ENCODE data around the gene AQP9.
A peak's percentile ranks its signal among the peaks of the same experiment; 100 is the strongest.

AQP9 gene

DNA sequence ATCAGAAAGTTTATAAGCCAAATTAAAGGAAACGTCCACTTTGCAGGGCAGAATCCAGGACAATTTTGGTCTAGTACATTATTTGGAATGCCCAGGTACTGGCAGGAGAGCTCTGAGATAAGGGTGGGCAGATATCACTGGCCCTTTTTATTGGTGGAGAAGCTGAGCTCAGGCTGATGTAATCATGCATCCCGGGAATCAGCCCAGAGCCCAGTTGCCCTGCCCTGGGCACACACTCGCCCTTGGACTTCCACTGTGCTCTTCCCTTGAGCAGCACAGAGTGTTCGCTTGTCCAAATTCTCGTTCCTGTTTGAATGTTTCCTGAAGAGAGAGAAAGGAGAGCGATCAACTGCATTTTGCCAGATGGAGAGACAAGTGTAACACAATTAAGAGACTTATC is 3.7 kb downstream of the AQP9 start:
- DNase-seq, result no peak

DNA sequence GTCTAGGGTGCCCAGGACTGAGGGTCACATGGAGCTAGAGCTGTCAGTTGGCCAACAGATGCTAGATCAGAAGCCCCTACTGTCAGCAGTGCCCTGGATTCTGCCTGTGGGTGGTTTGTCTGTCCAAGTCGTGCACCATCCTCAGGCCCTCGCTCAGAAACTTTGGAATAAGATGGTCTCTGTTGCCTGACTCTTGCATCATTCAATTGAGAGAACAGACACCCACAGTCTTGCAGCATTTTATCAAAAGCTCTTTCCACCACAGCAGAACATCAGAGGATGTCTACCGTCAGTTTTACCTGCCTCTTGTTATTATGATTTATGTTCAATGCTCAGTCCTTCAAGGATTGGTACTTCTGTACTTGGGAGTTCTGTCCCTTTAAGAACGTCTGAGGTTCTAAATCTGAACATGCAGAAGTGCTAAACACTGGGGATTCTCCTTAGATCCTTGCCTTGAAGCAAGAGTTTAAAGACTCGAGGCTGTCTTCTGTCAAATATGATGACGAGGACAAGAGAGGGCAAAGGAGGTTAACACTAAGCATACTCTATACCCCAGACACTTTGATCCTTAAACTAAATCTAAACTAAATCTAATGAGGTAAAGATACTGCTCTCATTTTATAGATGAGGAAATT is 4.8 kb downstream of the AQP9 start:
- no peak for DNase-seq

DNA sequence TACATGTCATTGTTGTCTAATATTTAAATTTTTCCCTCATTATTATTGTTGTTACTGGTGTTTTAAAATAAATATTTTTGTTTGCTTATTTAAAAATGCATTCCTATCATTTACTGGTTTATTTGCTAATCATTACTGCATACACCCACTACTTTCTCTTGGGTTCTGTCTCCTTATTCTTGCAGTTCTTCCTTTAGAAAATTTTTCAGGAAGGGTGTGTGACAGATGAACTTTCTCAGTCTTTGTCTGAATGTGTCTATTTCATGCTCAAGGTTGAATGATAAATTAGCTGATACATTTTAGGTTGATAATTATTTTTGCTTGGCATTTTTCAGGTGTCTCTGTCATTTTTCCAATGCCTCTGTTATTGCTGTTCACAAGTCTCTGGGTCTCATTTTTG is 7.4 kb downstream of the AQP9 start:
- DNase-seq, result no peak

DNA sequence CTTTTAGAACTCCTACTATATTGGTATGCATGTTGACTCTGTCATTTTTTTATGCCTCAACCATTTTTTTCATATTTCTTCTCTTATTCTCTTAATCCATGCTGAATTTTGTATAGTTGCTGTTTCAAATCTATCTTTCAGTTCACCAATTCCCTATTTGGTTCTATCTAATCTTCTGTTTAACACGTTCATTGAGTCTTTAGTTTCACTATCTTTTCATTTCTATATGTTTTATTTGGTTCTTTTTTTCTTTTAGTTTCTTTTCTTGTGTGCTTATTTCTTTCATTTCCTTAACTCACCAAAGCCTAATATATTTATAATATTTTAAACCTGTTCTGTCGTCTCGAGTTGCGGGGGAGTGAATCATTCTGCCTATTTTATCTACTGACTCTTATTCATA is 8.0 kb downstream of the AQP9 start:
- no peak for DNase-seq

DNA sequence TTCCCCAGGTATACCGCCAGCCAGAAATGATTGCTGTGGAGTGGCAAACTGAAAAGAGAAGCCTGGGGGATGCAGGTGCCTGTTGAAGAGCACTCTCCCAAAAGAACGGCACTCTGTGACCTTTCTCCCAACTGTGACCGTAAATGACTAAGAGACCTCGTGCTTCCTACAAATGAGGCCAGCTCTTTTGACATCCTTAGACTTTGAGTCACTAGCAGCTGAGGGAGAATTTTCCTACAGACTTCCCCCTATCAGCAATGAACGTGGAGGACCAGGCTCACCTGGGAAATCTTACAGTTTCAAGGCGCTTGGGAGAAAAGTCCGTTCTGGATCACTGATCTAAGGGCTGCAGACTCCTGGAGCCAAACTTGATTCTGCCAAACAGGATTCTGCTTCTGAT is 8.6 kb downstream of the AQP9 start:
- peak; percentile 27 for DNase-seq

DNA sequence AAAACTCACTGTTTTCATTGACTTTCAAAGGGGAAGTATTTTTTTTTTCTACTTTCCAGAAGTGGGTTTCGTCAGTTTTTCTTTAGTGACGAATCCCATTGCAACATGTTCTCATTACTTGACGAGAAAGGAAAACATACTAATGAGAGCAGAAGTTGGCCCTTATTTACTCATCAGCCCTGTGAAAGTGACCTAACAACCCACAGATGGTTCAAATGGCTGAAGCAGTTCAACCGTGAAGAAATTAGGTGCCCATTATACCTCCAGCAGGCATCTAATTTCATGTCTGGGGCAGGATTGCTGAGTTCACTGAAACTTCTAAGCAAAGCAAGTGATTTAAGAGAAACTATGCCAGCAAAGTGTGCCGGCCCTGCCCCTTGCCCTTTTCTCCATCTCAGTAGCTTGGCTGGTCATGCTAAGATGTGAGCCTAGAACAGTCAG is 9.0 kb downstream of the AQP9 start:
- no peak for DNase-seq

DNA sequence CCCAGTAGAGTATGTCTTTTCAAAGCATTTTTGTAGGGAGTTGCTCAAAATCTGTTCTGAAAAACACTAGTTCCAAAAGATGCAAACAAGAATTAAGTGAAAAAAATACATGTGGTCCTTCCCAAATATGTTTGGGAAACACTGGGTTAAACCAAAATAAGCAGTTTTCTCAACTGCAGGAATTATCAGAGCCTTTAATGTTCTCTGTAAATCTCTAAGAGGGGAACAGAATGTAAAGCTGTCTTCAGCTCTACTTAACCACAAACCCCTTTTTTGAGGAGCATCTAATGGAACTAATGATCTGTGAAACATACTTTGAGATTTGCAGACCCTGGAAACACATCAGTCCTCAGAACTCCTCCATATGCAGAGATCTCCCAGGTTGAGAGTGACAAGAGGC is 9.9 kb downstream of the AQP9 start:
- DNase-seq, result no peak

DNA sequence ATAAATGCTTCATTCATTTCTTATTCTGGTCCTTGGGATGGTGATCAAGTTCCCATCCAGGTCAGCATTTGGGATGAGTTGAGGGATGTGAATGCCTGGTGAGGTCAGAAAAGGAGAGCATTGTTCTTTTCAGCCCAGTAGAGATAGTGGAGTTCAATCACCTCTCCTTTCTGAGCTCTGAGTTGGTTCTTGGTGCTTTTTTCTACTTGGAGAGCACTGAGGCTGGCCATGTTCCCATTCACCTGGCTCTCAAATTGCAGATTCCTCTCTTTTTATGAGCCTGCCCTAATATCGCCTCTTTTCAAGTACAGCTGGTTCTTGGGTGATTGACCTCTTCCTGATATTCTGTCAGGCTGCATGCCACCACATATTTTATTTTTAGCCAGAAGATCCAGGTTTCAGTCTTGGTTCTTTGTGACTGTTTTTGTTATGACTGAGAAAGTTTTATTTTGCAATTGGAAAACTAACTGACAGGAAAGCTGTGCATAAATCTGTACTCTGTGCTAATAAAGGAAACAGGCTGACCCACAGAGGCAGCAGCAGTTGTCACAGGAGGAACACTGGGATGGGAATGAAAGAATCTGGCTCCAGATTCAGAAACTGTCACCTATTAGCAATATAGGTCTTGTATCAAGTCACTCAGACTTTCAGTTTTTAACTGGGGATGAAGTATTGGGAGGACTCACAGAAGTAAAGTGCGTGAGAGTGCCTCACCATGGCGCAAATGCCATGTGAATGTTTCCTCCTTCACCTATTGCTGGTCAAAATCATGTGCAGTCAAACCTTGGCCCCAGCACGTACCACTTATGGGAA is 10.7 kb downstream of the AQP9 start:
- no peak for DNase-seq

DNA sequence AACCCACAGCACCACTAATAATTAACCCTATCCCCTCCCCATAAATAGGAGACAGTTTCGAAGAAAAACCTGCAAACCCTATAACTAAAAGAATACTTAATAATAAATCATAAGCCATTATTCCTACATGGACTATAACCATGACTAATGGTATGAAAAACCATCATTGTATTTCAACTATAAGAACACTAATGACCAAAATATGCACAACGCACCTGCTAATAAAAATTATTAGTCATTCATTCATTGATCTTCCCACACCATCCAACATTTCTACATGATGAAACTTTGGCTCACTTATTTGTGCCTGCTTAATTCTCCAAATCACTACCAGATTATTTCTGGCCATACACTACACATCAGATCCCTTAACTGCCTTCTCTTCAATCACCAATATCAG is 16.6 kb downstream of the AQP9 start:
- DNase-seq, result no peak

DNA sequence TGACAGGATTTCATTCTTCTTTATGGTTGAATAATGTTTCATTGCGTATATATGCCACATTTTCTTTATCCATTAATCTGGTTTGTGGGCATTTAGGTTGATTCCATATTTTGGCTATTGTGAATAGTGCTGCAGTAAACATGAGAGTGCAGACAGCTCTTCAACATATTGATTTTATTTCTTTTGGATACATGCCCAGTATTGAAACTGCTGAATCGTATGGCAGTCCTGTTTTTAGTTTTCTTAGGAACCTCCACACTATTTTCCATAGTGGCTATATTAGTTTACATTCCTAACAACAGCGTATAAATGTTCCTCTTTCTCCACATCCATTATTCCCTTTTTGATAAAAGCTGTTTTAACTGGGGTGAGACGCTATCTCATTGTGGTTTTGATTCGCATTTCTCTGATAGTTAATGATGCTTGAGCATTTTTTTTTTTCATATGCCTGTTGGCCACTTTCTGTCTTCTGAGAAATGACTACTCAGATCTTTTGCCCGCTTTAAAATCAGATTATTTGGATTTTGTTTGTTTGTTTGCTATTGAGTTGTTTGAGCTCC is 21.7 kb downstream of the AQP9 start:
- DNase-seq, result peak; percentile 77

DNA sequence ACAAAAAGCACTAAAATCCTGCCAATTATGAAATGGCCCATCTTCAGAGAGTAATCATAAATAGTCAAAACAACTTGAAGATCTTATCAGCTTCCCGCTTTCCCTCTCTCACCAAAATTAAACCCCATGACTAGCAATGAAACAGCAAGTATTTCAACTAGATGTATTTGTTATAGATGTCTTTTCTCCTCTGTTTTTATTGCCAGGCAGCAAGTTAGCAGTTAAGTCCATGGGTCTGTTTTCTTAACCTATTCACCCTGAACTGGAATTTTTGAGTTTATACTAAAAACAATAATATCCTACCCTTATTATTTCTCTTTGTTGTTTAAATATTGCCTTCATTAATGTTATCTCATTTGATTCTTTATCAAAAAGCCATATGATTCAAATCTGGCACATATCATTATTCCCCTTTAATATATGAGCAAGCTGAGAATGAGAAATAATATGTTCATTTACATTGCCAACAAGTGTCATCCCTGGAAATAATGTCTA is 23.3 kb downstream of the AQP9 start:
- no peak for DNase-seq

DNA sequence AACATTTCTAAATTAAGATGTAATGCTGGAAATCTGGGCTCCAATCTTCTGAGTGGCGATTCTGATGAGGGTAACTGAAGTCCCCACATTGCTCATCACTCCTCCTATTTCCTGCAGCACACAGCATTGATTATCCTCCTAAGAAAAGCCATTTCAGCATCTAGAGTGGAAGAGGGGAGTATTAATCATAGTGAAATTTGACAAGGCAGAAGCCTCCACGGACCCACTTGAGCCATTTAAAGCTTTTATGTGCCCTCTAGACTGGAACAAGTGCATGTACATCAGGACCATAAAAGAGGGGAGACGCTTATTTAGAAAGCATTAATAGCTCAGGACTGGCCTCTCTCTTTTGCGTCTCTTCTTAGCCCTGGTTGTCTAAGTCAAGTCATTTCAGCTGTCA is 25.8 kb downstream of the AQP9 start:
- DNase-seq, result peak; percentile 72

DNA sequence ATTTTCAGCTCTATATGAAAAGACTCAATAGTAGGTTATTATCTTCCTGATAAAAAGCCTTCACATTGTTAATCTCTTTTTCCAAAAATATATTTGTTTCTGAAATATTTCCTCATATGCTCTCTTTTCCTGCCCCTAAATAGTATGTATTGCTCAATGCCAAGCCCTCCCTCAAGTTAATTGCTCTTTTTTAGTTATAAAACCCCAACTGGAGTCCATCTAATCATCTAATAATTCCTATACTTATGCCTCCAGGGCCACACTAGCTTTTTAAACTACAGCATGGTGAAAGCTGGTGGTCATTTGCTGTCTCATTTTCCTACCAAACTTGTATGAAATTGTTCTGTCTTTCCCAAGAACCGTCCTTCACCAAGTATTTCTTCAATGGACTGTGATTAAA is 26.7 kb downstream of the AQP9 start:
- no peak for DNase-seq

DNA sequence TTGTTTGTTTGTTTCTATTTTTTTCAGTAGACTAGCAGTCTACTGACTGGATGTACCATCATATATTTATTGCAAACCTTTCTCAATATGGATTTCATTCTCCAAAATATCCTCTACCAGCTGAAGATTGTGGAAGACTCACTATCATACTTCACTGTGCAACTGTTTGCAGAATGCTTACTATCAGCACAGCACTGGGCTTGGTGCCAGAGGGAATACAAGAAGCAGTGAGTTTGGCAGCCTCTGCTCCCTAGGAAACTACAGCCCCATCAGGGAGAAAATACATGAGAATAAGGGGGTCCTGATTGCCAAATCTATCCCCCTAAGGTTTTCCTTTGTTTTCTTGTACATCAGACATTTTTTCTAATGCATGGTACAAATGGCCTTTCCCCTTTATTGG is 27.5 kb downstream of the AQP9 start:
- peak; percentile 41 for DNase-seq

DNA sequence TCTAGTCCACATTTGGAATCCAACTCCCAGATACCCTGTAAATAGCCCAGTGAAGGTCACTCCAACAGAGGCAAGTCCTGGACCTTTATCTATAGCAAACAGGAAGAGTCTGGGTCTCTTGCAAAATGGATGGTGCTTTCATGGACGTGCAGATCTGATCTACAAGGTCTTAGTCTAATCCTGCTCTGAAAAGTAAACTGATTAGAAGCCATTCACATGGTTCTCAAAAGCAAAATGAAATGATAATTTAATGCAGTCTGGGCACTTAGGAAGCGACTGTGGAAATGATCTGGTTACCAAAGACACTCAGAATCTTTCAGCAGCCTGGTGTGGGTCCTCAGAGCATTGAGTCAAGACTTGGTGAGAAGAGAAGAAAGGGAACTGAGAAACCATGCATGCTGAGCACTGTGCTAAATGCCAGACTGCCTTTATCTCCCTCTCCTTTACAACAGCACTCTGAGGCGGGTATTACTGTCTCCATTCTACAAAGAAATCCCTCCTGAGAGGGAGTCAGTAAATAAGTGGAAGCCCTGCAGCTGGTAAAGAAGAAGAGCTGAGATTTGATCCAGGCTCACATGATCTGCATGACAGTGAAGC is 29.0 kb downstream of the AQP9 start:
- no peak for DNase-seq

DNA sequence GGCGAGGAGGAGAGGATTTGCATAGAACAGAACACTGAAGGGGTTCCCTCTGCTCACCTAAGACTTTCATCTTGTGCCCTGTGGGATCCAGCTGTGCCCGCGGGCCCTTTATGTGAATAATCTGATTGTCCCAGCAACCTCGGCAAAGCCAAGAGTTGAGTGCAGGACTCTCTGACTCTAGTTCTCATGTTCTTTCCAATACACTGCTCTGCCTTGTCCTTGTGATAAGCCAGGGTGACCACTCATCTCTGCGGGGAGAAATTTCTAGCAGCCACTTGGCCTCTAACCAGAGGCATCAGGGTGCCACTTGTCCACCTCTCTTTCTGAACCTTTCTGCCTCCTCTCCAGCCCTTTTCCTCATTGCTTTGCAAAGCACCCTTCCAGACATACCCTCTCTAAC is 31.8 kb downstream of the AQP9 start:
- DNase-seq, result no peak

DNA sequence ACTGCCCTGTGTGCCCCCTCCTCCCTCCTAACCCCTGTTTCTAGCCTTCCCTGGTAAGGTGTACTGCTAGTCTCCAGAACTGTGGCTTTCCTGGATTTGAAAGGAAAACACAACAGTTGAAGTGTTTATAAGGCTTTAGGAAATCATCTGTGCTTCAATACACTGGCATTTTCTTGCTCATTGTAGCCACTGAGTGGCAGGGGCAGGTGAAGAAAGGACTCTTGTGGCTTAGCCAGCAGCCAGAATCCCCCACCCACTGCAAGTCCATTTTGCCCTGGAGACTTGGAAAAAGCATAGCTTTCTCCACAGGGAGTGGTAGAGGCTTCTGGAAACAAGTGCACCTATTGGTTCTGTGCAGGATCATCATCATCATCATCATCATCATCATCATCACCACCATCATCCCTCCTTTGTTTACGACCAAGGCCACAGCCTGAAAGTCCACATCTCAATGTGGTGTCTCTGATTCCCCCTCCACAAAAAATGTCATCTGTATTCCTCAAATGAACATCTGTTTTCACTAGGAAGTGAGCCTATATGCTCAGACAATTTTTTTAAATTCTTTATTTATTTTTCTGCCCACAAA is 33.4 kb downstream of the AQP9 start:
- no peak for DNase-seq

DNA sequence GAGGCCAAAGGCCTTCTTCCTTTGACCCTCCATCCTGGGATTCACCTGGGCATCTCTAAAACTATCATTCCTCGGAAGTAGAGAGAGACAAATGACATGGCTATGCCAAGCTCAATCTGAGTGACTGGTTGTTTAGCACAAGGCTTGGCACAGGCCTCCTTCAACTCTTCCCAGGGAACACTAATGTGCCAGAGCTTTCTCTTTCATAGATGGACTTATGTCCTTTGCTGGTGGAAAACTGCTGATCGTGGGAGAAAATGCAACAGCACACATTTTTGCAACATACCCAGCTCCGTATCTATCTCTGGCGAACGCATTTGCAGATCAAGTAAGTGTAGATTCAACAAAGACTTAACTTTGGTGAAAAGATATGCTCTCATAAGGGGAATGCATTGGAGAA is 36.5 kb downstream of the AQP9 start:
- no peak for DNase-seq

DNA sequence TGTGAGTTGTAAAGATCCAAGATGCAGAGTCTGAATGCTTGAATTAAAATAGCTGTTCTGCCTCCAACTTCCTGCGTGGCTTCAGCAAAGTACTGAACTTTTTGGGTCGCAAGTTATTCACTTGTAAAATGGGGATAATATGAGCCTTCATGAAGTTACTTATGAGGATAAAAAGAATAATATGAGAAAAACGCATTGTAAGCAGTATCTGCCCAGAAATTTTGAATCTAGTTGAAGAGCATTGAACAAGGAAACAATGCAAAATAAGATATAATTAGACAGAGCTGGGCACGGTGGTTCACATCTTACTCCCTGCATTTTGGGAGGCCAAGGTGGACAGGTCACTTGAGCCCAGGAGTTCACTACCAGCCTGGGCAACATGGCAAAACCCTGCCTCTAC is 37.8 kb downstream of the AQP9 start:
- no peak for DNase-seq

DNA sequence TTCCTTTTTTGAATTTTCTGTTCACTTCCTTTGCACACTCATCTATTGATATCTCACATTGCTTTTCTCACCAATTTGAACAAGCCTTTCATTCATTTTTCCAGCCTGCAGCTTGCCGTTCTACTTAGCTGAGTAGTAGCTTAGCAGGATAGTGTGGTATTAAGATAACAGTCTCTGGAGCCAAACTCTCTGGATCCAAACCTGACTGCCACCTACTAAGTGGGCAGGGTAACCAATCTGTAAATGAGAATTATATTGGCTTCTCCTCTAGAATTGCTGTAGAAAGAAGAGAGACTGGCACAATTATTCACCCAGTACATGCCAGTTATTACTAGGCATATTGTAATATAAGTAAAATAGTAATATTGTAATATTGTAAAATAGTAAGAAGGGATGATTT is 40.5 kb downstream of the AQP9 start:
- no peak for DNase-seq

DNA sequence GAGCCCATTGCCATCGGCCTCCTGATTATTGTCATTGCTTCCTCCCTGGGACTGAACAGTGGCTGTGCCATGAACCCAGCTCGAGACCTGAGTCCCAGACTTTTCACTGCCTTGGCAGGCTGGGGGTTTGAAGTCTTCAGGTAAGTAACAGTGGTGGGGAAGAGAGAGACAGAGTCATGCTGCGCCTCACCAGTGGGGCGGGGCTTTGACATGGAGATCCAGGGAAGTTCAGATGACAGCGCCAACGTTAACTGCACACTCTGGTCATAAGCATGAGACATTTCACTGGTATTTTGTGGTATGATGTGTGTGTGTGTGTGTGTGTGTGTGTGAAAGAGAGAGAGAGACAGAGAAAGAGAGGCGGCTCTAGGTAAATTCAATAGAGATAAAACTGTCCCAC is 41.0 kb downstream of the AQP9 start:
- no peak for DNase-seq

DNA sequence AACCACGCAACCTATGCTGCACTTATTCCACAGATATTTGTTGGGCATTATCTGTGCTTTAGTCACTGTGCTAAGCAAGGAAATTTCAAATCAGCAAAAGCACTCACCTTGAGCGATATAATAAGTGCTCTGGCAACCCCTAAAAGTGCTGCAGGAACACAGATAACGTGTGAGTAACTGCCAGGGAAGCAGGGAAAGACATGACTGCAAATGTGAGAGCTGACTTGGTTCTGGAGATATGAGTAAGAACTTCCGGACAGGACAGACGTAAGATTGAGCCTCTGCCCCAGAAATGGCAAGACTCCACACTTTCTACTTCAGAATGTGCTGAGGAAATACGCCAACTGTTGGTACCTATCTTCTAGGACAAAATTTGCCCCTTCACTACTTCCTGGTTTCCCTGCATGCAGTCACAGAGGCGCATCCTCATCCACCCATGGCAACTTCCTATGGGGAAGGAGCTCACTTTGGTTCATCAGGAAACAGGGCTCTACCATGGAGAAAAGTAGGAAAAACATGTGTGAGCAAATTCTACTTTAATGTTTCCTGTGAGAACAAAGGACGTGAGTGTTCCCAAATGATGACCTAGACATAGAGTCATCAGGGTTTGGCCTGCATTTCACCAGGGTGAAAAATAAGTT is 41.7 kb downstream of the AQP9 start:
- DNase-seq, result no peak
